ENCODE measurements around the gene GRAMD1B.

GRAMD1B gene

DNA sequence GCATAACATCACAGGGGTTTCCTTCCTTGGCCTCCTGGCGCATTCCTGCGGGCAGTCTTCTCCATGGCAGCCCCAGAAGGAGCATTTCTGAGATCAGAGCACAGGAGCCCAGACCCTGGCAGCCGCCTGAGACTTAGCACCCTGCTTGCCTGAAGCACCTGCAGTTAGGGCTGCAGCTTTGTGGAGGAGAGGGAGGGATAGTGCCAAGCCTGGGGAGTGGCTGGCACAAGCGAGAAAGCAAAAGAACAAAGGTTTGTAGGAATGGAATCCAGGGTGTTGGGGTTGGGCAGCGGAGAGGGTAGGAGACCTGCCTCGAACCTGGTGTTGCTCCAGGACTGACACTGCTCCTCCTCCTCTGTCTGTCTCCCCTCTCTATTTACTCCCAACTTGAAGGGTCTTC is 157.5 kb downstream of the GRAMD1B start:
- no peak for DNase-seq (ENCODE audit: low read depth in 2 of 2)

DNA sequence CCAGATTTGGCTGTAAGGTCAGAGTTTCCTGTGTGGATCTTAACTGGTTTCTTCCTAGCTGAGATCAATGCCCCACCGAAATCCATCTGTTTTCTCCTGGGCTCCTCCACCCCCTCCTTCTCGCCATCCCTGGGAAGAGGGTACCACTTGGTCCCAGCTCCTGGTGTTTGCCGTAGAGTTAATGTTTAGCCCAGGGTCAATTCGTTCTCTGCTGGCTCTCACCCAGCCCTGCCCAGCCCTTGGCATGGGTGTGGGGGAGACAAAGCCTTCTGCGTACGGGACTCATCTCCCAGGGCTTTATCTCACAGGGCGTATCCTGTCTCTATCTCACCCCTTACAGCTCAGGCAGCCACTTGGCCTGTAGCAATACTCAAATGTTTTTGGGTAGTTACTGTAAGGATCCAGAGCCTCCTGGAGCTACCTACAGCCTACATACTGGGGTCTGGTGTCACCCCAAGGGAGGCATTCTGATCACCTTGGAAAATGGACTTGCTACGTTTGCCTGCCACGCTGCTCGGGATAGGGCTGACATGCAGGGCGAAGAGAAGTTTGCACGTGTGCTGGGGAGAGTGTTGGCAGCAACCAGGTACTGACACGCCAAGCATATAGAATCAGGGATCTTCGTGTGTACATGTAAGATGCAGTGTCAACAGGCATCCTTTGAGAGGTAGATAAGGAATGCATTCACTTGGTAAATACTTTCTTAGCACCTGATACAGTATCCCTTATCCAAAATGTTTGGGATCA is 158.2 kb downstream of the GRAMD1B start:
- no peak for DNase-seq (ENCODE audit: low read depth in 2 of 2)

DNA sequence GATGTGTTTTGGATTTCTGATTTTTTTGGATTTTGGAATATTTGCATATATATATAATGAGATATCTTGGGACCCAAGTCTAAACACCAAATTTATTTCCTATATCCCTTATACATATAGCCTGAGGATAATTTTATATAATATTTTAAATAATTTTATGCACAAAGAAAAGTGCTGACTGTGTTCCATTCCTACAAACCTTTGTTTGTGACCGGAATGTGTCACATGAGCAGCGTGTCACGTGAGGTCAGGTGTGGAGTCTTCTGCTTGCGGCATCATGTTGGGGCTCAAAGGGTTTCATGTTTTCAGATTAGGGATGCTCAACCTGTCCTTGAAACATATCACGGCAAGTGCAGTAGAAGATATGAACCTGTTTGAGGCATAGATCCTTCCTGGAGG is 158.8 kb downstream of the GRAMD1B start:
- DNase-seq (ENCODE audit: low read depth in 2 of 2): no peak

DNA sequence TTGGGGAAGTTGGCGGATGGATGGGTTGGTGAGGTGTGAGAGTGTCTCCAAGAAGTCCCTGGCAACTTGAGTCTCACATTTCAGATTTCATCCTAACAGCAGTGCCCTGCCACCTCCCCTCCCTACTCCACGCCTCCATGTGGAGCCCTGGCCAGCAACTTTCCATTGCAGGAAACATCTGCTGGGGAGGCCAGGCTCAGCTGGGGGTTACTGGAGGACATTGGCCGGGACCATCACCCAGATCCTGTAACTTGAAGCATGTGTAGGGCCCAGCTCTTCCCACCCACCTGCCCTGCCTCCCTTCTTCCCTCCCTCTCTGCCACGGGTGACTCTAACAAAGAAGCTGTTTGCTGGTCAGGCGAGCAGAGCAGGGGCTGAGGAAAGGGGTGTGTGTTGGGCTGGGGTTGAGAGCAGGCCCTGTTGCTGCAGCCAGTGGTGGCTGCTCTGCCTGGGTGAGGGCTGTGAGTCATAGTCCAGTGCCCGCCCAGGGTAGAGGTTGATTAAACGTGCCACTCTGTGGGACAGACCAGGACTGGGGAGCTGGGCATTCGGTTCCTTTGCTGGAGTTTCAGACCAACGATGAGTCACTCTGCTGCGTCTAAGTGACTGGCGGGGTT is 160.3 kb downstream of the GRAMD1B start:
- DNase-seq (ENCODE audit: low read depth in 2 of 2): no peak

DNA sequence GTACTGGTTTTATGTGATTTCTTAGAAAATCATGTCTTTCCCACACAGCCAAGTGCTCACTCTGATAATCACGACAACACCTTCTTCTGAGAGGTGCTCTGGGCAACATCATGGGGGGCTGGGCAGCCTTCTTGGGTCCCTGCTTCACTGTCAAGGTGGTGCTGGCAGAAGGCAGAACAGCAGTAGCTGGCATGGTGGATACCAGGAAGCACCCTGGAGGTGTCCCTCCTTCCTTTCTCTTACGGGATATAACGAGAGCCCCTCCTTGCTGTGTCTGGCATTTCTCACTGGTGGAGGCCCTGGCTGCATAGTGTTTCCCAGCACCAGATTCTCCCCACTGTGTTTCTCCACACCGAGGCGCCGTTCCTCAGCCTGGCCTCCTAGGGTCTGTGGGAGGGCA is 163.5 kb downstream of the GRAMD1B start:
- no peak for DNase-seq (ENCODE audit: low read depth in 2 of 2)

DNA sequence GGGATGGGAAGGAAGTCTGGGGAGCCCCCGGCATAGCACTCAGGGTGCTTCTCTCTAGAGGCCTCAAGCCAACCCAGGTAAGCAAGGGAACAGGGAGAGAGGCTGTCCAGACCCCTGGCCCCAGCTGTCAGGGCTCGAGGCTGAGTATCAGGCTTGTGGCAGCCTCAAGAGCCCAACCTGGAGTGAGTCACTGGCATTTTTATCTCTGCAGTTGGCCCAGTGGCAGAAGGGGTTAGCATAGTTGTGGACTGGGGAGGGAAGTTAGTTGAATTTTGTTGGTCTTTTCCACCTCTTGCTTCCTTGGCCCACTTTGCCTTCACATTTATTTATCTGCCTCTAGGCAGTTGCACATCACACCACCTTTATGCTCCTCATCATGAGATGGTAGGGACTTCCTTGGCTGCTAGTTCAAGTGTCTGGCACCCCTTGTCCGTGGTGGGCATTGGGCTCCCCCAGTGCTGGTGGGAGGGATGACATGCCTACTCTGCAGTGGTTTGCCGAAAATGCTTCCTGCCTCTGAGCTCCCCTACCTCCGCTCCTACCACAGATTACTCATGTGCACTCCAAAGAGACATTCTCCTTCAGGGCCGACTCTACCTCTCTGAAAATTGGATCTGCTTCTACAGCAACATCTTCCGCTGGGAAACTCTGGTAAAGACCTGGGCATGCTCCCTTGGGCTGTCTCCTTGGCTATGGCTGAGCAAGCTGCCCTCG is 164.3 kb downstream of the GRAMD1B start:
- DNase-seq (ENCODE audit: low read depth in 2 of 2): no peak

DNA sequence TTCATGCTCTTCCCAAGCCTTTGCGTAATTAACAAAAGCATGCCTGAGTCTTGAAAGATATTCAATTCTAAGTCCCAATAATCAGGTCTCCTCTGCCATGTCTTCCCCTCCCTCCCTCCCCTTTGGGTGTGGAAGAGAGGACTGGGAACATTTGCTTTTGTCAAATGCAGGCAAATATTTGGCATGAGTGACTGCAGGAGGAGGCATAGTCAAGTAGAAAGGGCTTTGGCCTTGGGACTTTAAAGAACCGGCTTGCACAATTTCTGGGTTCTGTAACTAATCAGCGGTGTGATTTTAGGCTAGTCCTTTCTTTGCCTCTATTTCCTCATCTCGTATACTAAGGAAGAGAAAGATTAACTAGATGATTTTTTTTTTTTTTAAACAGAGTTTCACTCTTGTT is 164.9 kb downstream of the GRAMD1B start:
- no peak for DNase-seq (ENCODE audit: low read depth in 2 of 2)

DNA sequence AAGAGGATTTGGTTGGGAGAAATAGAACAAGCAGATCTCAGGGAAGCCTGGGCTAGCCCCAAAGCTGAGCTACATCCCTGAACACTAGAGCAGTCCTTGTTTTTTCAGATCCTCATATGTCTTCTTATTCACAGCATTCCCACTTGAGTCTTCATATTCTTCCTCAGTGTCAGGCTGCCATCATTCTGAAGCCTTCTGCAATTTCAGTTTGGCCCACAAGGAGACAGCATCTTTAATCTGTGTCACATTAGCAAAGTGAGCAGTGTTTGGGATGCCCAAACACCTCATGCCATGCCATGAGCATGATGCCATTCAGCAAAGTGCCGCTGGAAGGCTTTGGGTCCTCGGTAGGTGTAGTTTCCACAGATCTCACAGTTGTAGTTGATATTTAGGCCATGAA is 167.8 kb downstream of the GRAMD1B start:
- no peak for DNase-seq (ENCODE audit: low read depth in 2 of 2)

DNA sequence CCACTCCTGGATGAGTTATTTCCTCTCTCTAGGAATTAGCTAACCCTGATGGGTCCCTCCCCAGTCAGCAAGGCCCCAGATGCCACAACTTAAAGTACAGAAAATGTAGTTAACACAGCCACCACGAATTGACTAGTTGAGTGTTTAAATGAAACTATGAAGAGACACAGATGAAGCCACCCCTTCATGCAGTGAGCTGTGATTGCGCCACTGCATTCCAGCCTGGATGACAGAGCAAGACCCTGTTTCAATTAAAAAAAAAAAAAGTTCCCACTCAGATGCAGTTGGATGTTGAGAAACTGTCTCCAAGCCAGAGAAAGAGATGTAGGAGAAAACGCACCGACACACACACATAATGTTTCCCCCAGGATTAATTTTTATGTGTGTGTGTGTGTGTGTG is 171.1 kb downstream of the GRAMD1B start:
- DNase-seq (ENCODE audit: low read depth in 2 of 2): no peak

DNA sequence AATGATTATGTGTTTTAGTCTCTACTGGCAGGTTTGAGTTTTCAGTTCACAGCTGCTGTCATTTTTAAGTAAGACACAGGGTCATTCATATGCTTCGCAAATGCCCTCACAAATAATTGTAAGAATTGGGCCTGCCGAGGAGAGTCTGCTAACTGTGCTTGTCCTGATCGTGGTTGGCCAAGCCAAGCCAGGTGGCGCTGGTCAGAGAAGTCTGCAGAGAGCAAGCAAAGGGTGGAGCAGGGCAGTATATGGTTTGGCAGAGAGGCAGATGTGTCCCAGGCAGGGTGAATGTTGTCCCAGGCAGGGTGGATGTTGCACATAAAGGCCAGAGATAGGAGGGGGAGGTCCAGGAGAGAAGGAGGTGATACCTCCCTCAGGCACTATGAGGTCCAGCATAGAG is 171.7 kb downstream of the GRAMD1B start:
- DNase-seq (ENCODE audit: low read depth in 2 of 2): no peak

DNA sequence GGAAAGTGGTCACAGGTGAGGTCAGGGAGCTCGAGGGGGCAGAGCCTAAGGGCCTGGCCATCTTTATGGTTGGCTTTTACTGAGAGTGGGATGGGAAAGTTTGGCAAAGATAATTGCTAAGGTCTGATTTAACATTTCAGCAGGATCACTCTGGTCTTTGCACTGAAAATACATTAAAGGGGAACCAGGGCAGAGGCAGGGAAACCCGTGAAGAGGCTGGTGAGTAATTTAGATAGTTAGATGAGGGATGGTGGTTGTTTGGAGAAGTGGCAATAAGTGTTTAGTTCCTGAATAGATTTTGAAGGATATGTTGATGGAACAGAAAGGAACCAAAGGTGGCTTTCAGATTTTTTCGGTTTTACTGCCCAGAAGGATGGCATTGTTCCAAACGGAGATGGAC is 173.6 kb downstream of the GRAMD1B start:
- no peak for DNase-seq (ENCODE audit: low read depth in 2 of 2)

DNA sequence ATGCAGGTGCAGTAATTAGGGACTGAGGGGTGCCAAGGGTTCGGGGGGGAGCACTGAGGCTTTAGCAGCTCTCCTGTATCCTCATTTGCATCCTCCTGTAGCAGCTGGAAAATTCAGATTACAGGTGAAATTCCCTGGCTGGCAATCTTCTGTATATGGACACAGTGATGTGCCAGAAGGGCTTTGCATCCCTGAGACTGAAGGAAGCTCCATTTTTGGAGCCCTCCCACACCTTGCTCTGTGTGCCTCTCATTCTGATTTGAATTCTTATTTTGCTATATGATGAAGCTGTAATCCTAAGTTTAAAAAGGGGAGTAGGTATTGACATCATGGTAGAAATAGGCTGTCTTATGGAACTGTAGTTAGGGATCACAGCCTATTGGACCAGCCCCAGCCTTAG is 177.7 kb downstream of the GRAMD1B start:
- DNase-seq (ENCODE audit: low read depth in 2 of 2): no peak

DNA sequence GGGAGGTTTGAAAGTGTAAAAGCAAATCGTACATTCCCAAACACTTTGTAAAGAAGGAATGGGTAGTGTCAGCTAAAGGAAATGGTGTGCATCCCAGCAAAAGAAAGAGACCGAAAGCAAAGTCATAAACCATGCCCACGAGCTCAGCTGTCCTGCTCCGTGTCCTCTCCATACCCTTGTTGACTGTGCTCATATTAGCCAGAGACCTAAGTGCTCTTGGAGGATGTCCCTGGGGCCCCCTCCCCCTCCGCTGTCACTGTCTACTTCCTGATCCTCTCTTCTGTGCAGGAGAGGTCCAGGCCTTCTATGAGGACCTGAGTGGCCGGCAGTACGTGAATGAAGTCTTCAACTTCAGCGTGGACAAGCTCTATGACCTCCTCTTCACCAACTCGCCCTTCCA is 178.3 kb downstream of the GRAMD1B start:
- no peak for DNase-seq (ENCODE audit: low read depth in 2 of 2)

DNA sequence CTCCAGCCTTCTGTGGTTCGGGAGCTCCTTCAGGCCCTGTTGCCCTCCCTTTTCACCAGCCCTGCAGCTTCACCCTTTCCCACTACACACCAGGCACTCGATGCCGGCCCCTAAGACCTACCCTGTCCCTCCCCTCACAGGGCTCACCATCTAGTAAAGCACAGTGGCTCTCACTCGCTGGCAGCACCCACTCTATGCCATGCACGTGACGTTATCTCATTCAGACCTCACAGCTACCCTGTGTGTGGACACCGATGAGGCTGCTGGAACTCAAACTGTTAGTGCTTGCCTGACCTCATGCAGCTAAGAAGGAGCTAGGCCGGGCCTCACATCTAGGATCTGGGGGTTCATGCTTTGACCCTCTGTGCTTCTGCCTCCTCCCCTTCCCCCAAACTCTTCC is 178.9 kb downstream of the GRAMD1B start:
- DNase-seq (ENCODE audit: low read depth in 2 of 2): no peak

DNA sequence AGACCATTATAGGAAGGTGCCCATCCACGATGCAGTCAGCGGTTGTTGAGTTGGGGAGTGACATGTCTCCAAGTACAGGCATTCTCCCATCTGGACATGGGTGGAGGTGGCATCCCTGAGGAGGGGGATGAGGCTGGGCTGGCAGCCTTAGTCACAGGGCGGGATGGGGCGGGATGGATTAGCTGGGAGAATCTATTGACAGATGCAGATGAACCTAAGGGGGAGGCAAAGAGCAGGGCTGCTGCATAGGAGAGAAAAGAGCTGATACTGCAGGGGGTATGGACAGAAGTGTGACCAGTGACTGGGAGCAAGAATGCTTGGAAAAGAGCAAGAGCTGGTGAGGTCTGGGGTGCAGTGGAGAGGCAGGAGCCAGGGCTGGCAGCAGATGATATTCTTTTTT is 181.6 kb downstream of the GRAMD1B start:
- DNase-seq (ENCODE audit: low read depth in 2 of 2): no peak

DNA sequence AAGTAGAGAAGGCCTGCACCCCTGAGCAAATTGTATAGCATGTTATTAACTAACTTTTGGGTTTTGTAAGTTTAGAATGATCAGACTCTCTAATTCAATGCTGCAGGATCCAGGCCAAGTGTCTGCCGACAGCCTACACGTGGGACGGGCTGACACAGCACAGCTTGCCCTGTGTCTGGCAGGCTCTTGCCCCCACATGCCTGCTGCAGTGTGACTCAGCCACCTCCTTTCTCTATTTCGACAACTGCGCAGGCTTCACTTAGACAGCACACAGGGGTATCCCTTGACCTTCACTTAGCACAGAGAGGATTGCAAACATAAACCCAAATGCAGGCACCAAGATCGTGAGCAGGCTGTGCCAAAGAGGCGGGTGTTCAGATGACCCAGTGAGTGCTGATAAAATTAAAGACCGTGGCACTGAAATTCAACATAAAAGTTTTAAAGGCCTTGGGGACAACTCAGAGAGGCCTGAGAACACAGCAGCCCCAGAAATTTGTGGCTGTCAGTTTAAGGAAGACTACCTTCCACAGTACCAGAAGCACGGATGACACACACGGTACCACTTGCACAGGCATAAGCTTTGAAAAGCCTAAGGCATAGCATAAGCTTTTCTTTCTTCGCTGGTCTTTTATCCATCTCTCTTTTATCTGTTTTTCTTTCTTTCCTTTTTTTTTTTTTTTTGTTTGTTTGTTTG is 186.6 kb downstream of the GRAMD1B start:
- DNase-seq (ENCODE audit: low read depth in 2 of 2): no peak

DNA sequence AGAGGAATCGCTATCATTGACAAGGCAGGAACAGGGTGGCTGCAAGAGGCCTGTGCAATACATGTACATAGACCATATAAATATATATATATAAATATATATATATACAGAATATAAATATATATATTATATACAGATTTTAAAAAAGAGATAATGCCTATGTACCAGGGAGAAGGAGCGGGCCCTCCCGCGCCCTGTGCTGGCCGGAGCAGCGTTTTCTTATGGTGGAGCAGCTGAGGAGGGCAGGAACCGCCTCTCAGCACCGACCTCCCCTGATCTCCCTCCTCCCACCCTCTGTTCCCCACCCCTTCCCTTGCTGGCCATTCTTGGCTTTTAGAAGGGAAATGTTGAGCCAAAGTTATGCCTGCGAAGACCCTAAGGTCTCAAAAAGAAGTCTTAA is 192.5 kb downstream of the GRAMD1B start:
- DNase-seq (ENCODE audit: low read depth in 2 of 2): no peak

DNA sequence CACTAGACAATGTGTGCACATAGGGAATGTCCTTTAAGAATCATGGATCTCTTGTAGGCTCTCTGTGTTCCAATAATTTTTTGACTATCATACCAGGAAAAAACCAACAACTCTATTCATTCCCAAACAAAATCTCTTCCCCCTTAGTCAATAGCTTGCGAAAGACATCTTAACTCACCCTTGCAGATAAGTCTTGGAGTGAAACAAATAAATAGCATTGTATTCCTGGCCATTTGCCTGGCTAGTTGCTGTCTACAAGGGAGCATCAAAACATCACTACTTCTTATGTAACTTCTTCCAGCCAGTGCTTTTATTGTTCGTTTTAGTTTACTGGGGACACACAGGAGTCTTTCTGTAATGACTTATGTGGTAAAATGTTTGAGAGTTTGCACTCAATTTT is 194.9 kb downstream of the GRAMD1B start:
- no peak for DNase-seq (ENCODE audit: low read depth in 2 of 2)

DNA sequence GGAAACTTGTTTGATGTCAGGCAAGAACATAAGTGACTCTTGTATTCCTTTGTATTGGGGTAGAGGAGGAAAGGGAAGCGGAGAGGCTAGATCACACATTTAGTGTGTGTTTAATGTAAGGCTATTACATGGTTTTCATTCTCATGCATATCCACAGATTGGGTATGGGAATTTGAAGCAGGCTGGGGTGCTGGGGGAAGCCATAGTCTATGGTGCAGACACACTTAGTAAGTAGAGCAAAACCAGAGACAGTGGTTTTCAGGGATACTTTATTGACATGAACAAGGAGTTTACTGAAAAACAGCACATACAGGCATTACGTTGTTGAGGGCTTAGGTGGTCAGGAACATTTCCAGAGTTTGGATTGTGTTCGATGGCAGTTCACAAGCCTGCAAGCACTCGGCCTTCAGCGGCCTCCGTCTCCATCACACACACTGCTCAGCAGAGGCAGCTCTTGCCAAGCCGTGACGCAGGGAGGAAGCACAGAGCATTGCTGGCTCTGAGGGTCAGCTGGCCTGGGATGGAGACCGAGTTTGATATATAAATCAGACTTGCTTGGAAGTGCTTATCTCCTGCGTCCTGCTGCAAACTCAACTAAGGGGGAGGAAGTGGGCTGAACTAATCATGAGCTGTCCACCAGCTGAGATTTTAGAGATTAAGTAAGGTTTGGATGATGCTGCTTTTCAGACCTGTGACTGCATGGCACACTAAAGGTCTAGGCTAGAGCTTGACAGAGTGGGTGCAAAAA is 199.0 kb downstream of the GRAMD1B start:
- no peak for DNase-seq (ENCODE audit: low read depth in 2 of 2)

DNA sequence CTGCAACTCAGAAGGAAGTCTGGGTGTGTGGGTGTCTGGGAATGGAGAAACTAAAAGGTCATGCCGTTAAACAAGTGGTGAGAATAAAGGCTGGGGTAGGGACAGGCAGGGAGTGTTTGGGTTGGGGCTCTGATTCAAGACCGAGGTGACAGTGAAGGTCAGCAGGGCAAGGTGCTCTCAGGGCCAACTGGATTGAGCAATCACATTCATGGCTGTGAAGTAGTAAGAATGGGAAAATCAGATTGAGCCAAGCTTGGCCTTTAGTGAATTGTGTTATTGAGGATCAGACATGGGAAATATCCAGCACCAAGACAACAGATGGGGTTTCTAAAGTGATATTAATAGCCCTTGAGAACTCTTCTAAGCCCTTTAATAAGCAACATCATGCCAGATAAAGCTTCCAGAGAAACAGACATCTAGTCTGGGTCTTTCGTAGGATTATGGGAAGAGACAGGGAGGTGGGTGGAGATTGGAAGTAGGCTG is 200.1 kb downstream of the GRAMD1B start:
- no peak for DNase-seq (ENCODE audit: low read depth in 2 of 2)

DNA sequence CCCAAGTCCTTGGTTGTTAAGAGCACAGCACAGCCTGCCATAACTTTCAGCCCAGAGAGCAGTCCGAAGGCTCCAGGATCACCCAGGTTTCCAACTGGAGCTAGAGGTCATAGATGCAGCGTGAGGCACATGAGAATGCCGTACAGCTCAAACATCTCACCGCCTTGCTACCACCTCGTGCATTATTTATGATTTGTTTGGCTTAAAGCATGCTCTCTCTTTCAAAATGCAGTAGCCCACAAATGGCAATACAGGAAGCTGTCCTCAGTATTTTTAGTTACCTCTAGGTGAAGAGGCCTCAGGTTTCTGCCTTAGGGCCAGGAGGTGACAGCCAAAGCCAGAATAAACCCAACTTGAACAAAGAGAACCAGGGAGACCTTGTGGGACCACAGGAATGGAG is 210.0 kb downstream of the GRAMD1B start:
- no peak for DNase-seq (ENCODE audit: low read depth in 2 of 2)

All from stimulated activated CD4-positive, alpha-beta T cell treated with anti-CD3 and anti-CD28 coated beads, Interleukin-1b, Interleukin-23, amount 100 ng/mL, for 4 hours (primary cell).